Measurements from ENCODE around the gene KCNT1.

Gene KCNT1

GRCh38 chr9:135693265-135693664 is 8.7 kb upstream of the KCNT1 start:
- H3K4me1 ChIP-seq (ENCODE audit: control insufficient read depth in 2 of 2, insufficient read depth in 1 of 2, low read depth in 1 of 2, low read length in 2 of 2), result peaks cover 0 to 12% of the 10 kb centered on the region in 2 donors
- WGBS, 2 donors (ENCODE audit: extremely low coverage in 2 of 2, insufficient read length in 2 of 2, insufficient replicate concordance in 1 of 2), result no CpG with 5 or more reads among the region's 16 CpGs

GRCh38 chr9:135693771-135694170 is 8.2 kb upstream of the KCNT1 start:
- Histone ChIP-seq H3K9ac (ENCODE audit: low read depth, low read length, poor library complexity) (no peak overlapping the region), H3K4ac (ENCODE audit: low read length) (no peak overlapping the region), H3K14ac (ENCODE audit: low read length) (no peak overlapping the region), H3K4me1 (ENCODE audit: control insufficient read depth in 2 of 2, insufficient read depth in 1 of 2, low read depth in 1 of 2, low read length in 2 of 2) (peaks cover 0 to 12% of the 10 kb centered on the region in 2 donors), H3K36me3 (replicated peaks in 1 of 2; ENCODE audit: control insufficient read depth in 2 of 2, insufficient read depth in 2 of 2, low read length in 2 of 2) (peaks cover 0 to 3% of the 10 kb centered on the region in 2 donors), H2BK120ac (ENCODE audit: low read depth, low read length) (no peak overlapping the region), H3K27me3 (ENCODE audit: control insufficient read depth in 3 of 3, insufficient read depth in 3 of 3, low read depth in 1 of 3, low read length in 3 of 3) (peaks cover 0 to 45% (median 3%) of the 10 kb centered on the region in 3 experiments), H3K9me3 (replicated peaks in 1 of 2; ENCODE audit: control insufficient read depth in 2 of 2, insufficient read depth in 1 of 2, low read depth in 1 of 2, low read length in 2 of 2) (peaks cover 0 to 5% of the 10 kb centered on the region in 2 donors), H3K4me2 (ENCODE audit: insufficient read depth, low read length, poor library complexity, severe bottlenecking) (no peak overlapping the region), H2BK12ac (ENCODE audit: low read length) (no peak overlapping the region), H3K18ac (ENCODE audit: low read length) (peak overlapping the region; percentile 25), H3K27ac (replicated peaks; ENCODE audit: low read length) (no peak overlapping the region), H3K4me3 (ENCODE audit: low read length in 2 of 2) (no peak overlapping the region), H2BK15ac (ENCODE audit: low read length) (peak overlapping the region; percentile 7), H4K91ac (ENCODE audit: low read depth, low read length, poor library complexity) (no peak overlapping the region), H4K8ac (ENCODE audit: low read depth, low read length) (no peak overlapping the region), H2AFZ (ENCODE audit: low read length) (no peak overlapping the region), H2AK5ac (ENCODE audit: low read depth, low read length) (peak overlapping the region; percentile 71), H3K79me1 (ENCODE audit: low read depth, low read length) (peaks cover 2% of the 10 kb centered on the region), H2BK5ac (ENCODE audit: low read length) (no peak overlapping the region), H3K23ac (ENCODE audit: low read depth, low read length, poor library complexity) (no peak overlapping the region)
- no CpG with 5 or more reads among the region's 11 CpGs for WGBS, 2 donors (ENCODE audit: extremely low coverage in 2 of 2, insufficient read length in 2 of 2, insufficient replicate concordance in 1 of 2)
- no peak for DNase-seq (ENCODE audit: low spot score)

More at GRCh38 chr9:135693265-135693664, 8.7 kb upstream of the KCNT1 start:
- H3K4me3 ChIP-seq (ENCODE audit: low read length in 2 of 2), result no peak overlapping the region
- H3K9ac ChIP-seq (ENCODE audit: low read depth, low read length, poor library complexity), result no peak overlapping the region
- H3K79me1 ChIP-seq (ENCODE audit: low read depth, low read length), result peaks cover 2% of the 10 kb centered on the region
- no peak overlapping the region for H2BK5ac ChIP-seq (ENCODE audit: low read length)
- H3K27me3 ChIP-seq (ENCODE audit: control insufficient read depth in 3 of 3, insufficient read depth in 3 of 3, low read depth in 1 of 3, low read length in 3 of 3), result peaks cover 0 to 45% (median 3%) of the 10 kb centered on the region in 3 experiments
- H3K9me3 ChIP-seq (replicated peaks in 1 of 2; ENCODE audit: control insufficient read depth in 2 of 2, insufficient read depth in 1 of 2, low read depth in 1 of 2, low read length in 2 of 2), result peaks cover 0 to 5% of the 10 kb centered on the region in 2 donors
- no peak overlapping the region for H2BK120ac ChIP-seq (ENCODE audit: low read depth, low read length)
- H3K14ac ChIP-seq (ENCODE audit: low read length), result peak overlapping the region; percentile 26
- H4K8ac ChIP-seq (ENCODE audit: low read depth, low read length), result no peak overlapping the region
- H3K18ac ChIP-seq (ENCODE audit: low read length), result peak overlapping the region; percentile 25
- no peak overlapping the region for H3K23ac ChIP-seq (ENCODE audit: low read depth, low read length, poor library complexity)
- DNase-seq (ENCODE audit: low spot score), result no peak
- H2BK12ac ChIP-seq (ENCODE audit: low read length), result no peak overlapping the region
- peak overlapping the region; percentile 7 for H2BK15ac ChIP-seq (ENCODE audit: low read length)
- no peak overlapping the region for H3K27ac ChIP-seq (replicated peaks; ENCODE audit: low read length)
- no peak overlapping the region for H3K4me2 ChIP-seq (ENCODE audit: insufficient read depth, low read length, poor library complexity, severe bottlenecking)
- H3K4ac ChIP-seq (ENCODE audit: low read length), result no peak overlapping the region
- peaks cover 0 to 3% of the 10 kb centered on the region in 2 donors for H3K36me3 ChIP-seq (replicated peaks in 1 of 2; ENCODE audit: control insufficient read depth in 2 of 2, insufficient read depth in 2 of 2, low read length in 2 of 2)
- H2AK5ac ChIP-seq (ENCODE audit: low read depth, low read length), result no peak overlapping the region
- no peak overlapping the region for H2AFZ ChIP-seq (ENCODE audit: low read length)
- no peak overlapping the region for H4K91ac ChIP-seq (ENCODE audit: low read depth, low read length, poor library complexity)

- Histone ChIP-seq H3K23ac (ENCODE audit: low read depth, low read length, poor library complexity) (no peak overlapping the region), H2AK5ac (ENCODE audit: low read depth, low read length) (peak overlapping the region; percentile 71), H3K4ac (ENCODE audit: low read length) (no peak overlapping the region), H2BK120ac (ENCODE audit: low read depth, low read length) (no peak overlapping the region), H2AFZ (ENCODE audit: low read length) (no peak overlapping the region), H4K8ac (ENCODE audit: low read depth, low read length) (no peak overlapping the region), H3K36me3 (replicated peaks in 1 of 2; ENCODE audit: control insufficient read depth in 2 of 2, insufficient read depth in 2 of 2, low read length in 2 of 2) (peaks cover 0 to 3% of the 10 kb centered on the region in 2 donors), H2BK5ac (ENCODE audit: low read length) (no peak overlapping the region), H3K4me2 (ENCODE audit: insufficient read depth, low read length, poor library complexity, severe bottlenecking) (no peak overlapping the region), H3K79me1 (ENCODE audit: low read depth, low read length) (peaks cover 2% of the 10 kb centered on the region), H2BK12ac (ENCODE audit: low read length) (no peak overlapping the region), H3K4me1 (ENCODE audit: control insufficient read depth in 2 of 2, insufficient read depth in 1 of 2, low read depth in 1 of 2, low read length in 2 of 2) (peaks cover 0 to 12% of the 10 kb centered on the region in 2 donors), H3K9me3 (replicated peaks in 1 of 2; ENCODE audit: control insufficient read depth in 2 of 2, insufficient read depth in 1 of 2, low read depth in 1 of 2, low read length in 2 of 2) (peaks cover 0 to 5% of the 10 kb centered on the region in 2 donors), H3K14ac (ENCODE audit: low read length) (no peak overlapping the region), H3K4me3 (ENCODE audit: low read length in 2 of 2) (no peak overlapping the region), H2BK15ac (ENCODE audit: low read length) (no peak overlapping the region), H4K91ac (ENCODE audit: low read depth, low read length, poor library complexity) (no peak overlapping the region), H3K18ac (ENCODE audit: low read length) (peak overlapping the region; percentile 31), H3K27me3 (ENCODE audit: control insufficient read depth in 3 of 3, insufficient read depth in 3 of 3, low read depth in 1 of 3, low read length in 3 of 3) (peaks cover 0 to 45% (median 3%) of the 10 kb centered on the region in 3 experiments), H3K27ac (replicated peaks; ENCODE audit: low read length) (no peak overlapping the region), H3K9ac (ENCODE audit: low read depth, low read length, poor library complexity) (no peak overlapping the region)
- no peak for DNase-seq (ENCODE audit: low spot score)
- WGBS, 2 donors (ENCODE audit: extremely low coverage in 2 of 2, insufficient read length in 2 of 2, insufficient replicate concordance in 1 of 2), result no CpG with 5 or more reads among the region's 18 CpGs
These were observed 7.6 kb upstream of the KCNT1 start for GRCh38 chr9:135694414-135694813.

- Histone ChIP-seq H3K14ac (ENCODE audit: low read length) (peak overlapping the region; percentile 31), H2BK15ac (ENCODE audit: low read length) (no peak overlapping the region), H3K27ac (replicated peaks; ENCODE audit: low read length) (no peak overlapping the region)
These were observed 6.9 kb upstream of the KCNT1 start for GRCh38 chr9:135695036-135695435.

More at GRCh38 chr9:135695036-135695435, 6.9 kb upstream of the KCNT1 start:
- DNase-seq (ENCODE audit: low spot score), result no peak
- H3K27me3 ChIP-seq (ENCODE audit: control insufficient read depth in 3 of 3, insufficient read depth in 3 of 3, low read depth in 1 of 3, low read length in 3 of 3), result peaks cover 0 to 40% (median 3%) of the 10 kb centered on the region in 3 experiments
- no peak overlapping the region for H3K4ac ChIP-seq (ENCODE audit: low read length)
- peak overlapping the region; percentile 95 for H2AK5ac ChIP-seq (ENCODE audit: low read depth, low read length)
- H3K23ac ChIP-seq (ENCODE audit: low read depth, low read length, poor library complexity), result no peak overlapping the region
- peaks cover 2% of the 10 kb centered on the region for H3K79me1 ChIP-seq (ENCODE audit: low read depth, low read length)
- peaks cover 0 to 5% of the 10 kb centered on the region in 2 donors for H3K9me3 ChIP-seq (replicated peaks in 1 of 2; ENCODE audit: control insufficient read depth in 2 of 2, insufficient read depth in 1 of 2, low read depth in 1 of 2, low read length in 2 of 2)
- H4K8ac ChIP-seq (ENCODE audit: low read depth, low read length), result no peak overlapping the region
- H2BK120ac ChIP-seq (ENCODE audit: low read depth, low read length), result no peak overlapping the region
- no peak overlapping the region for H2AFZ ChIP-seq (ENCODE audit: low read length)
- H3K18ac ChIP-seq (ENCODE audit: low read length), result peak overlapping the region; percentile 79
- peaks cover 0 to 3% of the 10 kb centered on the region in 2 donors for H3K36me3 ChIP-seq (replicated peaks in 1 of 2; ENCODE audit: control insufficient read depth in 2 of 2, insufficient read depth in 2 of 2, low read length in 2 of 2)
- WGBS, 2 donors (ENCODE audit: extremely low coverage in 2 of 2, insufficient read length in 2 of 2, insufficient replicate concordance in 1 of 2), result no CpG with 5 or more reads among the region's 16 CpGs
- no peak overlapping the region for H4K91ac ChIP-seq (ENCODE audit: low read depth, low read length, poor library complexity)
- no peak overlapping the region for H3K4me2 ChIP-seq (ENCODE audit: insufficient read depth, low read length, poor library complexity, severe bottlenecking)
- H3K9ac ChIP-seq (ENCODE audit: low read depth, low read length, poor library complexity), result peak overlapping the region; percentile 9
- H2BK12ac ChIP-seq (ENCODE audit: low read length), result peak overlapping the region; percentile 52
- no peak overlapping the region for H3K4me3 ChIP-seq (ENCODE audit: low read length in 2 of 2)
- peaks cover 0 to 12% of the 10 kb centered on the region in 2 donors for H3K4me1 ChIP-seq (ENCODE audit: control insufficient read depth in 2 of 2, insufficient read depth in 1 of 2, low read depth in 1 of 2, low read length in 2 of 2)
- no peak overlapping the region for H2BK5ac ChIP-seq (ENCODE audit: low read length)
